ENCODE measurements around the gene ASIC1.

- TF ChIP-seq, protein P1, sequence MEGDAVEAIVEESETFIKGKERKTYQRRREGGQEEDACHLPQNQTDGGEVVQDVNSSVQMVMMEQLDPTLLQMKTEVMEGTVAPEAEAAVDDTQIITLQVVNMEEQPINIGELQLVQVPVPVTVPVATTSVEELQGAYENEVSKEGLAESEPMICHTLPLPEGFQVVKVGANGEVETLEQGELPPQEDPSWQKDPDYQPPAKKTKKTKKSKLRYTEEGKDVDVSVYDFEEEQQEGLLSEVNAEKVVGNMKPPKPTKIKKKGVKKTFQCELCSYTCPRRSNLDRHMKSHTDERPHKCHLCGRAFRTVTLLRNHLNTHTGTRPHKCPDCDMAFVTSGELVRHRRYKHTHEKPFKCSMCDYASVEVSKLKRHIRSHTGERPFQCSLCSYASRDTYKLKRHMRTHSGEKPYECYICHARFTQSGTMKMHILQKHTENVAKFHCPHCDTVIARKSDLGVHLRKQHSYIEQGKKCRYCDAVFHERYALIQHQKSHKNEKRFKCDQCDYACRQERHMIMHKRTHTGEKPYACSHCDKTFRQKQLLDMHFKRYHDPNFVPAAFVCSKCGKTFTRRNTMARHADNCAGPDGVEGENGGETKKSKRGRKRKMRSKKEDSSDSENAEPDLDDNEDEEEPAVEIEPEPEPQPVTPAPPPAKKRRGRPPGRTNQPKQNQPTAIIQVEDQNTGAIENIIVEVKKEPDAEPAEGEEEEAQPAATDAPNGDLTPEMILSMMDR (IDR thresholded peaks at IDR 0.05) = no peak
- no peak for TF ChIP-seq POLR2A (IDR thresholded peaks at IDR 0.05)
Observed at GRCh38 chr12:50075808-50076170, 18.4 kb downstream of the ASIC1 start.
